HCT116 (cell line): ENCODE measurements around the gene DCTN5. TPM values are rescaled to one million over a fixed set of nuclear protein-coding genes. Genes with fewer than 3 reads are reported as not detected.
"Not testable (repeated sequence)": the region's sequence is repeated elsewhere in the genome, so short reads cannot be mapped to it uniquely, and the experiment has no call there.

Experiments used
- ATAC-seq: fragments of 200-7000 bp; cut with Tn5 transposase; 2 replicates; pipeline ENCODE4 v1.9.1; 2020; ENCODE audit warnings: mild to moderate bottlenecking, moderate library complexity
- BruUV-seq: library from RNA; stranded (reverse); fragments of 400-500 nt; replicated peaks from 2 replicates; lab custom pipeline; 2021; lab: Mats Ljungman, UMichigan
- CTCF ChIA-PET: fragments of 300-600 bp; sonication (Branson Sonifier 250); formaldehyde crosslinking; loops from one replicate; lab custom pipeline; 2021; ENCODE audit warnings: antibody characterized with exemption; lab: Charles Lee
- POLR2A ChIA-PET: fragments of 300-600, 350-600 bp; sonication (Branson Sonifier 250); formaldehyde crosslinking; loops from one replicate; lab custom pipeline; 2021; ENCODE audit warnings: antibody characterized with exemption; lab: Charles Lee
- RAD21 ChIA-PET, 2 experiments: fragments of 300-600 bp; sonication (Branson Sonifier 250); formaldehyde crosslinking; loops; one replicate each; lab custom pipeline; 2023; ENCODE audit warnings: low total read pairs in 2 of 2; ENCODE audit not compliant: uncharacterized antibody in 2 of 2, unreplicated experiment in 2 of 2, low non-redundant PET in 1 of 2; lab: Charles Lee
- DNase-seq: peaks from one replicate; pipeline ENCODE4 v3.0.0-alpha.2; 2010; ENCODE audit warnings: low read depth, low spot score
- H2AFZ ChIP-seq: fragments of 200-600 bp; shearing (Covaris generic), sonication (generic); 2 replicates; pipeline ENCODE4 v1.6.1; 2017; ENCODE audit warnings: low read depth, mixed run types, mixed read lengths, antibody characterized with exemption, low read length; ENCODE audit not compliant: poor library complexity, severe bottlenecking
- H3K27ac ChIP-seq: 2 replicates; pipeline ENCODE4 v1.5.1; 2012; ENCODE audit warnings: low read depth, low read length
- H3K27me3 ChIP-seq: fragments of 200-600 bp; sonication (generic); 2 replicates; pipeline ENCODE4 v1.6.1; 2016; ENCODE audit warnings: mixed run types, low read length, mixed read lengths; ENCODE audit not compliant: insufficient read depth
- H3K36me3 ChIP-seq, 2 experiments: fragments of 200-500 bp in 1 of 2; fragments of 200-600 bp in 1 of 2; sonication (Bioruptor generic) in 1 of 2; sonication (generic) in 1 of 2; 2 replicates each; pipeline versions ENCODE4 v1.5.1 to v1.6.1; 2014 to 2016; ENCODE audit warnings: low read length in 2 of 2, inconsistent platforms in 1 of 2, mixed read lengths in 1 of 2, mixed run types in 1 of 2; ENCODE audit not compliant: insufficient read depth in 2 of 2, control insufficient read depth in 1 of 2
- H3K4me1 ChIP-seq, 2 experiments: fragments of 200-600 bp in 1 of 2; sonication (generic) in 1 of 2; 2 replicates each; pipeline versions ENCODE4 v1.5.1 to v1.6.1; 2012 to 2017; ENCODE audit warnings: low read length in 2 of 2, inconsistent platforms in 1 of 2, mild to moderate bottlenecking in 1 of 2, mixed read lengths in 1 of 2, mixed run types in 1 of 2, moderate library complexity in 1 of 2; ENCODE audit not compliant: insufficient read depth in 2 of 2, control insufficient read depth in 1 of 2
- H3K4me2 ChIP-seq: fragments of 200-600 bp; sonication (generic); 2 replicates; pipeline ENCODE4 v1.6.1; 2017; ENCODE audit warnings: mixed run types, low read length, mixed read lengths
- H3K4me3 ChIP-seq, 2 experiments: fragments of 200-600 bp in 1 of 2; sonication (generic) in 1 of 2; replicated peaks in 1 of 2; 2 replicates each; pipeline ENCODE4 v1.5.1; 2011 to 2016; ENCODE audit warnings: low read length in 2 of 2, control low read depth in 1 of 2, low read depth in 1 of 2, mild to moderate bottlenecking in 1 of 2, mixed read lengths in 1 of 2, mixed run types in 1 of 2
- H3K79me2 ChIP-seq: fragments of 200-600 bp; sonication (generic); 2 replicates; pipeline ENCODE4 v1.6.1; 2017; ENCODE audit warnings: mild to moderate bottlenecking, mixed run types, low read length, moderate library complexity, mixed read lengths; ENCODE audit not compliant: insufficient read depth
- H3K9ac ChIP-seq: fragments of 200-600 bp; sonication (generic); 2 replicates; pipeline ENCODE4 v1.6.1; 2016; ENCODE audit warnings: low read length, mixed read lengths
- H3K9me2 ChIP-seq: fragments of 200-600 bp; sonication (generic), shearing (Covaris generic); 2 replicates; pipeline ENCODE4 v1.6.1; 2017; ENCODE audit warnings: mixed run types, mild to moderate bottlenecking, moderate library complexity; ENCODE audit not compliant: insufficient read depth
- H3K9me3 ChIP-seq, 2 experiments: fragments of 200-500 bp in 1 of 2; fragments of 200-600 bp in 1 of 2; sonication (Bioruptor generic) in 1 of 2; sonication (generic) in 1 of 2; 2 replicates each; pipeline ENCODE4 v1.6.1; 2014 to 2017; ENCODE audit warnings: low read length in 2 of 2, mixed read lengths in 2 of 2, inconsistent platforms in 1 of 2, low read depth in 1 of 2, mild to moderate bottlenecking in 1 of 2, mixed run types in 1 of 2, moderate library complexity in 1 of 2; ENCODE audit not compliant: control insufficient read depth in 1 of 2, insufficient read depth in 1 of 2
- H4K20me1 ChIP-seq: fragments of 200-600 bp; sonication (generic), shearing (Covaris generic); 2 replicates; pipeline ENCODE4 v1.6.1; 2017; ENCODE audit warnings: mixed run types, mild to moderate bottlenecking, moderate library complexity; ENCODE audit not compliant: insufficient read depth
- CTCF ChIP-seq, 3 experiments: fragments of 200-600 bp in 1 of 3; sonication (generic) in 1 of 3; IDR thresholded peaks in 2 of 3; conservative IDR thresholded peaks in 1 of 3; 2 replicates each; pipeline ENCODE4 v1.5.1; 2012 to 2017; ENCODE audit warnings: low read depth in 2 of 3, low read length in 2 of 3, antibody characterized with exemption in 1 of 3, borderline replicate concordance in 1 of 3, control low read depth in 1 of 3, mild to moderate bottlenecking in 1 of 3, mixed read lengths in 1 of 3, mixed run types in 1 of 3, moderate library complexity in 1 of 3; ENCODE audit not compliant: insufficient read depth in 1 of 3
- EZH2phosphoT487 ChIP-seq: fragments of 200-600 bp; IDR thresholded peaks from 2 replicates; pipeline ENCODE4 v1.6.1; 2018; ENCODE audit warnings: antibody characterized with exemption, borderline replicate concordance
- SRF ChIP-seq: IDR thresholded peaks from 2 replicates; pipeline ENCODE4 v1.6.1; 2012; ENCODE audit warnings: low read depth
- intact Hi-C: fragments of 100-400 bp; cut with micrococcal nuclease; formaldehyde crosslinking; loops from 2 replicates; pipeline ENCODE4 v1.10.0; 2022
- total RNA-seq: library from RNA; stranded (reverse); gene quantifications from one replicate; pipeline ENCODE4 v1.2.1, GENCODE V29; 2021; ENCODE audit not compliant: unreplicated experiment

The DCTN5 gene
- total RNA-seq, 1 experiment from 2014 or later: 42.9 TPM

GRCh38 chr16:23722613-23723240 lies 81.5 kb downstream of the DCTN5 start:
- H3K9me2 ChIP-seq, intact Hi-C loops, H2AFZ ChIP-seq, BruUV-seq, H3K27ac ChIP-seq, H3K9ac ChIP-seq, H4K20me1 ChIP-seq, H3K9me3 ChIP-seq, DNase-seq, H3K36me3 ChIP-seq, RAD21 ChIA-PET, ATAC-seq, H3K4me3 ChIP-seq, H3K4me1 ChIP-seq, H3K79me2 ChIP-seq, H3K4me2 ChIP-seq, POLR2A ChIA-PET, H3K27me3 ChIP-seq, CTCF ChIA-PET: not testable (repeated sequence)

GRCh38 chr16:23724096-23724784 lies 83.0 kb downstream of the DCTN5 start:
- CTCF ChIA-PET: interaction anchor here (1.2 kb wide), 1 partner anchor 318 kb away, joined by 3 read pairs; no protein-coding TSS in a partner anchor
- no peak for DNase-seq
- Histone ChIP-seq H3K9ac (no peak overlapping the region), H3K4me2 (no peak overlapping the region), H3K27me3 (no peaks in the 10 kb centered on the region), H3K4me1 (peaks cover 4 to 14% of the 10 kb centered on the region in 2 experiments; a peak in 3 of 4 replicates), H3K9me3 (no peaks in the 10 kb centered on the region), H3K4me3 (no peak overlapping the region), H2AFZ (no peak overlapping the region), H4K20me1 (no peaks in the 10 kb centered on the region), H3K79me2 (no peaks in the 10 kb centered on the region), H3K27ac (no peak overlapping the region), H3K9me2 (no peaks in the 10 kb centered on the region), H3K36me3 (no peaks in the 10 kb centered on the region)
- no TSS peak for BruUV-seq
- no peak for ATAC-seq
- TF ChIP-seq CTCF (IDR thresholded peaks at IDR 0.05 in 2 of 3, conservative IDR thresholded peaks at IDR 0.05 in 1 of 3; ENCODE audit: borderline replicate concordance in 1 of 3, insufficient read depth in 1 of 3, low read depth in 2 of 3, low read length in 2 of 3) (no peak), SRF (no peak), EZH2phosphoT487 (no peak)
- intact Hi-C loops: no loop called here
- POLR2A ChIA-PET: no interaction called here
- RAD21 ChIA-PET: no interaction called here
